Mammary epithelial cell (primary cell): ENCODE results near the gene CRMP1.

Experiments
- CTCF ChIP-seq, 2 donors: IDR thresholded peaks in 1 of 2; conservative IDR thresholded peaks in 1 of 2; 2 replicates each; pipeline ENCODE4 v1.5.1; 2011 to 2012; ENCODE audit warnings: inconsistent platforms in 2 of 2, low read length in 2 of 2, mild to moderate bottlenecking in 2 of 2, control low read depth in 1 of 2, low read depth in 1 of 2; ENCODE audit not compliant: insufficient read depth in 1 of 2; ENCODE audit errors: extremely low read depth in 1 of 2
- EZH2 ChIP-seq: IDR thresholded peaks from 2 replicates; pipeline ENCODE4 v1.6.1; 2012; ENCODE audit warnings: low read length, inconsistent platforms, borderline replicate concordance

GRCh38 chr4:5791654-5792053 is 101.2 kb downstream of the CRMP1 start:
- no peak for TF ChIP-seq CTCF (conservative IDR thresholded peaks at IDR 0.05 in 1 of 2, IDR thresholded peaks at IDR 0.05 in 1 of 2; ENCODE audit: extremely low read depth in 1 of 2, insufficient read depth in 1 of 2, low read depth in 1 of 2, low read length in 2 of 2)
- no peak for TF ChIP-seq EZH2
